Measurements from ENCODE around the gene ABCA5. TPM values are rescaled to one million over a fixed set of nuclear protein-coding genes. Genes with fewer than 3 reads are reported as not detected.

The ABCA5 gene
- total RNA-seq, 1 donor from 2014 or later, result 7.7 TPM

DNA sequence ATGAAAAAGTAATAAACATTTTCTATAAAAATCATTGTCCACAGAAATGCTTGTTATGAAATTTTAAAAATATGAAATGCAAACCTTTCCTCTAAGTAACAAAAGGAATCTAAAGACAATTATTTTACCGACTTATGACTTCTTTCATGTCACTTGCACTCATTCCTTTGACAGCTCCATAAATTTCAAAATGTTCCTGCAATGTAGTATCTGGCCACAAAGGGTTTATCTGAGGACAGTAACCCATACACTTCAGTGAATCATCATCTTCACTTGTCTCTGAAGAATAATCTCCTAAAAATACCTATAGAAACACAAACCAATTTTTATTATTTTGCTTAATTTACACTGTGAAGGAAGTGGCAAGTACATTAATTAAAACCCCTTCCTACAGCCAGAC is 72.7 kb downstream of the ABCA5 start:
- TF ChIP-seq, protein P1, sequence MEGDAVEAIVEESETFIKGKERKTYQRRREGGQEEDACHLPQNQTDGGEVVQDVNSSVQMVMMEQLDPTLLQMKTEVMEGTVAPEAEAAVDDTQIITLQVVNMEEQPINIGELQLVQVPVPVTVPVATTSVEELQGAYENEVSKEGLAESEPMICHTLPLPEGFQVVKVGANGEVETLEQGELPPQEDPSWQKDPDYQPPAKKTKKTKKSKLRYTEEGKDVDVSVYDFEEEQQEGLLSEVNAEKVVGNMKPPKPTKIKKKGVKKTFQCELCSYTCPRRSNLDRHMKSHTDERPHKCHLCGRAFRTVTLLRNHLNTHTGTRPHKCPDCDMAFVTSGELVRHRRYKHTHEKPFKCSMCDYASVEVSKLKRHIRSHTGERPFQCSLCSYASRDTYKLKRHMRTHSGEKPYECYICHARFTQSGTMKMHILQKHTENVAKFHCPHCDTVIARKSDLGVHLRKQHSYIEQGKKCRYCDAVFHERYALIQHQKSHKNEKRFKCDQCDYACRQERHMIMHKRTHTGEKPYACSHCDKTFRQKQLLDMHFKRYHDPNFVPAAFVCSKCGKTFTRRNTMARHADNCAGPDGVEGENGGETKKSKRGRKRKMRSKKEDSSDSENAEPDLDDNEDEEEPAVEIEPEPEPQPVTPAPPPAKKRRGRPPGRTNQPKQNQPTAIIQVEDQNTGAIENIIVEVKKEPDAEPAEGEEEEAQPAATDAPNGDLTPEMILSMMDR (IDR thresholded peaks at IDR 0.05), result no peak
- no peak for DNase-seq (ENCODE audit: low spot score)
- no peak overlapping the region for H3K27ac Mint-ChIP-seq (ENCODE audit: unreplicated experiment)
- H3K27me3 Mint-ChIP-seq (ENCODE audit: low read depth), result no peaks in the 10 kb centered on the region
- H3K36me3 Mint-ChIP-seq (ENCODE audit: low read depth), result no peaks in the 10 kb centered on the region
- H3K9me3 Mint-ChIP-seq (ENCODE audit: low read depth), result no peaks in the 10 kb centered on the region
- H3K4me1 Mint-ChIP-seq (ENCODE audit: low read depth), result peaks cover 4% of the 10 kb centered on the region
- H3K4me3 Mint-ChIP-seq (ENCODE audit: unreplicated experiment), result no peak overlapping the region

DNA sequence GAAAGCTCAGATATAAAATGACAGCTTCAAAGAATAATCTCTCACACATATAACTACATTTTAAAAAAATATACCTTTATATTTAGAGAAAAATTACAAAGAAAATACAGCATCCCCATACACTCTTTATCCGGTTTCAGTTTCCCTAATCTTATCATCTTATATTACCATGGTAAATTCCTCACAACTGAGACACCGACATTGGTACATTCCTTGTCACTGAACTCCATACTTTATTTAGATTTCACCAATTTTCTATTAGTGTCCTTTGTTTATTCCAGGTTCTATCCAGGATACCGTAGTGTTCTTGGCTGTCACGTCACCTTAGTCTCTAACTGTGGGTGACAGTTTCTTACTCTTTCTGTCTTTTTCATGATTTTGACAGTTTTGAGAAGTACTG is 76.3 kb downstream of the ABCA5 start:
- no peak overlapping the region for H3K4me3 Mint-ChIP-seq (ENCODE audit: unreplicated experiment)
- H3K27me3 Mint-ChIP-seq (ENCODE audit: low read depth), result no peaks in the 10 kb centered on the region
- peaks cover 4% of the 10 kb centered on the region for H3K4me1 Mint-ChIP-seq (ENCODE audit: low read depth)
- H3K27ac Mint-ChIP-seq (ENCODE audit: unreplicated experiment), result no peak overlapping the region
- no peaks in the 10 kb centered on the region for H3K9me3 Mint-ChIP-seq (ENCODE audit: low read depth)
- TF ChIP-seq, protein P1 (IDR thresholded peaks at IDR 0.05), result no peak
- no peak for DNase-seq (ENCODE audit: low spot score)
- no peaks in the 10 kb centered on the region for H3K36me3 Mint-ChIP-seq (ENCODE audit: low read depth)

DNA sequence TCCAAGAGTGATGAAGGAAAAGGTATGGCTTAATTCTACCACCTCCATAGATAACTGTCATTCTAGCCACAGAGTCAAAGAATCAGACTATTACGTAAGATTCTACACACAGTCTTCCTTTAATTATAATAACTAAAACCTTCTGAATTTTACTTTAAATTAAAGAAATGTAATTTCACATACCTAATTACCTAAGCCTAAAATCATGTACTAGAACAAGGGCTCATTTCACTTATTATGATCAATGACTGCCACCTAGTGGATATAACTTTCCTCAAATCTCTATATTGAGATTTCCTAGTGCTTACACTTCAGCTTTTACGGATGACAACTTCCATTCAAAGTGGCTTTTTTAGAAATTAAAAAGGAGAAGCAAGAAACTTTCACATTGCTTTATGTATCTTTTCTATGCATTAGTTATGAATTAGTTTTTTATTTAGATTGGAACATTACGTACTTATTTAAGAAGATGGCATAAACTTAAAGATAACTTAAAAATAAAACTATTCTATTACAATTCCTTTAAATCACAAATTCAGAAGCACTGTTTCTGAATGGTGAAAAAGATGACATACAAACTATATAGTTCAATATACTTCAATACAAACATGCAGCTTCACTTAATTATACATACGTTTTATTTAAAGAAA is 80.1 kb downstream of the ABCA5 start:
- H3K9me3 Mint-ChIP-seq (ENCODE audit: low read depth), result no peaks in the 10 kb centered on the region
- no peak for DNase-seq (ENCODE audit: low spot score)
- peaks cover 4% of the 10 kb centered on the region for H3K4me1 Mint-ChIP-seq (ENCODE audit: low read depth)
- H3K27ac Mint-ChIP-seq (ENCODE audit: unreplicated experiment), result no peak overlapping the region
- TF ChIP-seq, protein P1 (IDR thresholded peaks at IDR 0.05), result peak; percentile 94
- H3K27me3 Mint-ChIP-seq (ENCODE audit: low read depth), result no peaks in the 10 kb centered on the region
- no peaks in the 10 kb centered on the region for H3K36me3 Mint-ChIP-seq (ENCODE audit: low read depth)
- H3K4me3 Mint-ChIP-seq (ENCODE audit: unreplicated experiment), result no peak overlapping the region

DNA sequence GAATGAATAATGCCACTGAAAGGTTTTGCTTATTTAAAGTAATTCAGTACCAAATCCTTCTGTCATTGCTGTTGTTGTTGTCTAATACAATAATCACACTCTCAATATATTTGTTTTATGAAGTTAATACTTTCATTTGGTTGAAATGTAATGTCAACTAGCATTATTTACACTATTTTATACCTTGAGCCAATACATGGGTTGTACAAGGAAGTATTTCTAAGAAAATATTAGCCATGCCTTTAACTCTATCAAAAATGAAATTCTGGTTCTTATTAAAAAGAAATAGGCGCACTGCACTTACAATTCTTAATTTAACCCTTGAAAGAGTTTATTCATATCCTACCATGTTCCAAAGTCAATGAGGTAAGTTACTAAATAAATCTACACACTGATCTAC is 80.7 kb downstream of the ABCA5 start:
- H3K27ac Mint-ChIP-seq (ENCODE audit: unreplicated experiment), result no peak overlapping the region
- H3K9me3 Mint-ChIP-seq (ENCODE audit: low read depth), result no peaks in the 10 kb centered on the region
- no peaks in the 10 kb centered on the region for H3K27me3 Mint-ChIP-seq (ENCODE audit: low read depth)
- no peak overlapping the region for H3K4me3 Mint-ChIP-seq (ENCODE audit: unreplicated experiment)
- DNase-seq (ENCODE audit: low spot score), result no peak
- TF ChIP-seq, protein P1 (IDR thresholded peaks at IDR 0.05), result no peak
- H3K36me3 Mint-ChIP-seq (ENCODE audit: low read depth), result no peaks in the 10 kb centered on the region
- H3K4me1 Mint-ChIP-seq (ENCODE audit: low read depth), result peaks cover 4% of the 10 kb centered on the region

DNA sequence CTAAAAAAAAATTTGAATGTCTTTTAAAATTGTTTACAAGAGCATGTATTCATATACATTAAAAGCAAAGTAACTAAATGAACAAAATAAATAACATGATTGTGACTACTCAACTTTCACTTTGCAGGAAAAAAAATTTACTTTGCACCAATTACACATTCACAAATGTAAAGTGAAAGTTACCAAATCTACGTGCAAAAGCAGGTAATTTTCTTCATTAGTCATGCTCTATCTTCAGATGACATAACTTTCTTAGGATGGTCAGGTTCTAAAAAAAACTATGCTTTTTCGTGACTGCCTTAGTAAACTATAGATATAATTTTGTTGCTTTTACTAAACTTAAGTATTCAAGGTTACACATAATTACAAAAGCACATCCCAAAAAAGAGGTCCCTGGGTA is 81.3 kb downstream of the ABCA5 start:
- Mint-ChIP-seq H3K4me1 (ENCODE audit: low read depth) (peaks cover under 1% of the 10 kb centered on the region), H3K4me3 (ENCODE audit: unreplicated experiment) (no peak overlapping the region), H3K27me3 (ENCODE audit: low read depth) (no peaks in the 10 kb centered on the region), H3K36me3 (ENCODE audit: low read depth) (no peaks in the 10 kb centered on the region), H3K27ac (ENCODE audit: unreplicated experiment) (no peak overlapping the region), H3K9me3 (ENCODE audit: low read depth) (no peaks in the 10 kb centered on the region)
- no peak for DNase-seq (ENCODE audit: low spot score)
- TF ChIP-seq, protein P1 (IDR thresholded peaks at IDR 0.05), result no peak

All from chondrocyte (in vitro differentiated cells).